Thyroid gland (tissue), 4 donors: ENCODE results near the gene RASSF4. TPM values are rescaled to one million over a fixed set of nuclear protein-coding genes. Genes with fewer than 3 reads are reported as not detected.

ENCODE experiments used
- DNase-seq, 2 donors: peaks; one replicate each; pipeline ENCODE4 v3.0.0-alpha.2; 2019
- H3K27ac ChIP-seq, 3 donors: fragments of 200-600 bp; sonication (generic); 1 replicate in 2 of 3; 2 replicates in 1 of 3; pipeline ENCODE4 v1.5.1; 2016 to 2019; ENCODE audit warnings: mild to moderate bottlenecking in 1 of 3, moderate library complexity in 1 of 3
- H3K27me3 ChIP-seq: fragments of 200-600 bp; sonication (generic); one replicate; pipeline ENCODE4 v1.5.1; 2019
- H3K36me3 ChIP-seq, 2 donors: fragments of 200-600 bp; sonication (generic); one replicate each; pipeline ENCODE4 v1.5.1; 2016 to 2019
- H3K4me1 ChIP-seq, 2 donors: fragments of 200-600 bp; sonication (generic); one replicate each; pipeline ENCODE4 v1.5.1; 2017 to 2019
- H3K4me3 ChIP-seq, 3 donors: fragments of 200-600 bp; sonication (generic); replicated peaks in 1 of 3; 1 replicate in 2 of 3; 2 replicates in 1 of 3; pipeline ENCODE4 v1.5.1; 2016; ENCODE audit warnings: mild to moderate bottlenecking in 1 of 3
- H3K9me3 ChIP-seq: fragments of 200-600 bp; sonication (generic); one replicate; pipeline ENCODE4 v1.5.1; 2017
- POLR2A ChIP-seq, 2 donors: fragments of 450-650 bp; IDR thresholded peaks; one replicate each; pipeline ENCODE4 v1.6.1; 2017; ENCODE audit warnings: antibody characterized with exemption in 2 of 2, mild to moderate bottlenecking in 2 of 2, moderate library complexity in 1 of 2
- WGBS, 2 donors: methylation state at CpG; one replicate each; pipeline ENCODE4 v1.1.5; 2017; 5-methylcytosine and 5-hydroxymethylcytosine counted together
- intact Hi-C: fragments of 100-400 bp; cut with DNase I; formaldehyde crosslinking; loops from one replicate; pipeline ENCODE4 v1.15.1; 2023
- total RNA-seq, 4 donors: library from RNA; depleted of rRNA; stranded (reverse); fragments of >200 nt; gene quantifications; one replicate each; pipeline ENCODE4 v1.2.3, GENCODE V29; 2016
- TF ChIP-seq, protein P1 (sequence below), 6 experiments: fragments of 200-600 bp in 3 of 6; fragments of 450-650 bp in 3 of 6; sonication (generic) in 3 of 6; IDR thresholded peaks; one replicate each; pipeline ENCODE4 v1.5.1; 2016 to 2019; ENCODE audit warnings: antibody characterized with exemption in 6 of 6, mild to moderate bottlenecking in 2 of 6, inconsistent platforms in 1 of 6, moderate library complexity in 1 of 6

Gene RASSF4
- total RNA-seq, 4 donors from 2014 or later: 175 to 226 (median 203) TPM

- peak overlapping the region in 2 of 3 donors; percentile 9 to 44 for H3K27ac ChIP-seq
- DNase-seq: no peak
- TF ChIP-seq, protein P1, sequence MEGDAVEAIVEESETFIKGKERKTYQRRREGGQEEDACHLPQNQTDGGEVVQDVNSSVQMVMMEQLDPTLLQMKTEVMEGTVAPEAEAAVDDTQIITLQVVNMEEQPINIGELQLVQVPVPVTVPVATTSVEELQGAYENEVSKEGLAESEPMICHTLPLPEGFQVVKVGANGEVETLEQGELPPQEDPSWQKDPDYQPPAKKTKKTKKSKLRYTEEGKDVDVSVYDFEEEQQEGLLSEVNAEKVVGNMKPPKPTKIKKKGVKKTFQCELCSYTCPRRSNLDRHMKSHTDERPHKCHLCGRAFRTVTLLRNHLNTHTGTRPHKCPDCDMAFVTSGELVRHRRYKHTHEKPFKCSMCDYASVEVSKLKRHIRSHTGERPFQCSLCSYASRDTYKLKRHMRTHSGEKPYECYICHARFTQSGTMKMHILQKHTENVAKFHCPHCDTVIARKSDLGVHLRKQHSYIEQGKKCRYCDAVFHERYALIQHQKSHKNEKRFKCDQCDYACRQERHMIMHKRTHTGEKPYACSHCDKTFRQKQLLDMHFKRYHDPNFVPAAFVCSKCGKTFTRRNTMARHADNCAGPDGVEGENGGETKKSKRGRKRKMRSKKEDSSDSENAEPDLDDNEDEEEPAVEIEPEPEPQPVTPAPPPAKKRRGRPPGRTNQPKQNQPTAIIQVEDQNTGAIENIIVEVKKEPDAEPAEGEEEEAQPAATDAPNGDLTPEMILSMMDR (IDR thresholded peaks at IDR 0.05): no peak
- no peak for TF ChIP-seq POLR2A (IDR thresholded peaks at IDR 0.05)
- no peaks in the 10 kb centered on the region for H3K9me3 ChIP-seq
- WGBS, 2 donors: 83 to 90% methylated on average over 8 of the region's 9 CpGs
- intact Hi-C loops: loop anchor here (2.0 kb wide), 1 partner anchor 41 kb away; no protein-coding TSS in a partner anchor
- no peak overlapping the region for H3K4me3 ChIP-seq
- H3K27me3 ChIP-seq: no peaks in the 10 kb centered on the region
- H3K4me1 ChIP-seq: peaks cover 6 to 31% of the 10 kb centered on the region in 2 donors
- no peaks in the 10 kb centered on the region for H3K36me3 ChIP-seq
Observed at GRCh38 chr10:44933451-44934321, 25.9 kb upstream of the RASSF4 start.

GRCh38 chr10:44934416-44935200, 25.0 kb upstream of the RASSF4 start:
- 78 to 87% methylated on average over 18 of the region's 18 CpGs for WGBS, 2 donors
- Histone ChIP-seq H3K36me3 (no peaks in the 10 kb centered on the region), H3K27me3 (no peaks in the 10 kb centered on the region), H3K4me3 (no peak overlapping the region), H3K9me3 (no peaks in the 10 kb centered on the region), H3K4me1 (peaks cover 6 to 29% of the 10 kb centered on the region in 2 donors), H3K27ac (no peak overlapping the region)
- DNase-seq: no peak
- intact Hi-C loops: loop anchor here (2.0 kb wide), 1 partner anchor 40 kb away; no protein-coding TSS in a partner anchor
- TF ChIP-seq POLR2A (IDR thresholded peaks at IDR 0.05): no peak
- TF ChIP-seq, protein P1 (IDR thresholded peaks at IDR 0.05): no peak

DNA sequence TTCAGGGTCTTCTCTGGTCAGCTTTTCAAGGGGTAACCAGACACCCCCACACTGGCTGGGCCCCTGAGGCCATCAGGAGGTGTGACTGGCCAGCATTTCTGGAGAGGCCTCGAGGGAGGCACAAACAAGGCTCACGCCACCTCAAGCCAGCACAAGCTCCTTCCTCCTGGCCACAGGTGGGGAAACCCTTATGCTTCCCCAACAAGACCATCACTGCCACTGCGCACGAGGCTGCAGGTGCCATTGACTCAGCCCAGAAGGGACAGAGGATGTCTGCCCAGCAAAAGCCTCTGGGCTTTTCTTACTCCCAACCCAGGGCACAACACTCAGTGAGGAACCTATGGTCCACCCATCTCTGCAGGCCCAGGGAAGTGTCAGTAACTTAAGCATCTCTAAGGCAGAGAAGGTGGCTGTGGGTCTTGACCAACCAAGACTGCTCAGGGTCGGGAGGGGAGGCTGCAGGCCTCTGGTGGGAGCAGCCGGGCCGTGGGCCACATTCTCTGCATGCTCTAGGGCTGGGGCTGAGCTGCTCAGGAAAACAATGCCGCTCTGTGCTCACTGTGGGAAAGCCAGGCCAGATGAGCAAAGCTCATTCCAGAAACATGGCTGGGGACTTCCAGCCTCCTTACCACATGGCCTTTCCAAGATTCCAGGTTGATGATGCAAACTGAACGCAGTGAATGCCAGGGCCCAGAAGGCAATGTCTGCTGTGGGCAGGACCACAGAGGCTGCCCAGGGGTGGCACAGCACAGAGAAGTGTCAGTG, 24.2 kb upstream of the RASSF4 start:
- Histone ChIP-seq H3K36me3 (no peaks in the 10 kb centered on the region), H3K9me3 (no peaks in the 10 kb centered on the region), H3K27ac (no peak overlapping the region), H3K27me3 (no peaks in the 10 kb centered on the region), H3K4me3 (no peak overlapping the region), H3K4me1 (peaks cover 6 to 25% of the 10 kb centered on the region in 2 donors)
- TF ChIP-seq, protein P1 (IDR thresholded peaks at IDR 0.05): no peak
- TF ChIP-seq POLR2A (IDR thresholded peaks at IDR 0.05): no peak
- DNase-seq: no peak
- intact Hi-C loops: loop anchor here (2.0 kb wide), 1 partner anchor 39 kb away; no protein-coding TSS in a partner anchor
- WGBS, 2 donors: 68 to 76% methylated on average over 5 to 8 of the region's 9 CpGs

- peaks cover 6 to 25% of the 10 kb centered on the region in 2 donors for H3K4me1 ChIP-seq
- no peaks in the 10 kb centered on the region for H3K27me3 ChIP-seq
- TF ChIP-seq POLR2A (IDR thresholded peaks at IDR 0.05): no peak
- TF ChIP-seq, protein P1 (IDR thresholded peaks at IDR 0.05): no peak
- intact Hi-C loops: loop anchor here (2.0 kb wide), 1 partner anchor 39 kb away; no protein-coding TSS in a partner anchor
- no peak for DNase-seq
- H3K9me3 ChIP-seq: no peaks in the 10 kb centered on the region
- 57 to 64% methylated on average over 3 of the region's 3 CpGs for WGBS, 2 donors
- H3K36me3 ChIP-seq: no peaks in the 10 kb centered on the region
- H3K27ac ChIP-seq: no peak overlapping the region
- no peak overlapping the region for H3K4me3 ChIP-seq
Observed at GRCh38 chr10:44935966-44936295, 23.7 kb upstream of the RASSF4 start.
